Lower leg skin (tissue), 3 donors: ENCODE results near the gene TAS1R1.

Source experiments
- POLR2A ChIP-seq, 2 donors: fragments of 450-650 bp; IDR thresholded peaks; one replicate each; pipeline ENCODE4 v1.6.1; 2016 to 2017; ENCODE audit warnings: antibody characterized with exemption in 2 of 2, mild to moderate bottlenecking in 1 of 2, moderate library complexity in 1 of 2
- TF ChIP-seq, protein P1 (sequence below), 3 donors: fragments of 450-650 bp; IDR thresholded peaks; one replicate each; pipeline ENCODE4 v1.5.1; 2016; ENCODE audit warnings: antibody characterized with exemption in 3 of 3, mild to moderate bottlenecking in 3 of 3, moderate library complexity in 2 of 3

GRCh38 chr1:6591644-6592043 is 36.5 kb downstream of the TAS1R1 start:
- TF ChIP-seq, protein P1, sequence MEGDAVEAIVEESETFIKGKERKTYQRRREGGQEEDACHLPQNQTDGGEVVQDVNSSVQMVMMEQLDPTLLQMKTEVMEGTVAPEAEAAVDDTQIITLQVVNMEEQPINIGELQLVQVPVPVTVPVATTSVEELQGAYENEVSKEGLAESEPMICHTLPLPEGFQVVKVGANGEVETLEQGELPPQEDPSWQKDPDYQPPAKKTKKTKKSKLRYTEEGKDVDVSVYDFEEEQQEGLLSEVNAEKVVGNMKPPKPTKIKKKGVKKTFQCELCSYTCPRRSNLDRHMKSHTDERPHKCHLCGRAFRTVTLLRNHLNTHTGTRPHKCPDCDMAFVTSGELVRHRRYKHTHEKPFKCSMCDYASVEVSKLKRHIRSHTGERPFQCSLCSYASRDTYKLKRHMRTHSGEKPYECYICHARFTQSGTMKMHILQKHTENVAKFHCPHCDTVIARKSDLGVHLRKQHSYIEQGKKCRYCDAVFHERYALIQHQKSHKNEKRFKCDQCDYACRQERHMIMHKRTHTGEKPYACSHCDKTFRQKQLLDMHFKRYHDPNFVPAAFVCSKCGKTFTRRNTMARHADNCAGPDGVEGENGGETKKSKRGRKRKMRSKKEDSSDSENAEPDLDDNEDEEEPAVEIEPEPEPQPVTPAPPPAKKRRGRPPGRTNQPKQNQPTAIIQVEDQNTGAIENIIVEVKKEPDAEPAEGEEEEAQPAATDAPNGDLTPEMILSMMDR (IDR thresholded peaks at IDR 0.05) = no peak
- no peak for TF ChIP-seq POLR2A (IDR thresholded peaks at IDR 0.05)
